Measurements from ENCODE around the gene HLA-G. TPM values are rescaled to one million over a fixed set of nuclear protein-coding genes. Genes with fewer than 3 reads are reported as not detected.

Gene HLA-G
- total RNA-seq, 1 experiment from 2014 or later, result not detected

DNA sequence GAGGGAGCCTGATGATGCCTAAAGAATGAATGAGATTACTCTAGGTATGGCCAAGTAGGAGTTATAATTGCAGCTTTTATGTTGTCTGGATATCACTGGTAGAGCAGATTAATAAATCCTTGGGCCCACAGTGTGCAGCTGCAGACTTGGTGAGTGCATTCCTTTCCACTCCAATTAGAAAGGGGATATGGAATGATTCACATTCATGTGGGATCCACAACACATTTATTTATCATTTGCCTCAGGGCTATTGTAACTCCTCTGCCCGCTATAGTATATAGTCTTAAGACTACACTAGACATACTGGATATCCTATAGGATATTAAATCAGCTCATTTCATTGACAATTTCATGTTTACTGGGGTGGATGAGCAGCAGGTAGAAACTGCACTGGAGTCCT, 11.6 kb upstream of the HLA-G start:
- peak; percentile 61 for DNase-seq (ENCODE audit: low read depth)

DNA sequence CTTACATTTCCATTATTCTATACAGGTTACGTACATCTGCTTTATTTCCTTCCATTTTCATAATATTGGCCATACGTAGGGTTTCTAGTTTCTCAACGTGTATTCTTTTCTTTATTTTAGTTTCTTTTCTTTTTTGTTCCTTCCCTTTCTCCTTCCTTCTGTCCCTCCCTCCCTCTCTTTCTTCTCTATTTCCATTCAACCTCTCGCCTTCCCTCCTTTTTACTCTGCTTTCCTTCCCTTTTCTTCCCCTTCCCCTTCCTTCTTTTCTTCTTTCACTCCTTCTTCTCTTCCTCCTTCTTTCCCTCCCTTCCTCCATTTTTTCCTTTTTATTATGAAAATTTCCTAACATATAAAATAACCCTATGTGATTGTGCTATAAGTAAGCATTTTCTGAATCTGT, 8.7 kb upstream of the HLA-G start:
- no peak for DNase-seq (ENCODE audit: low read depth)

DNA sequence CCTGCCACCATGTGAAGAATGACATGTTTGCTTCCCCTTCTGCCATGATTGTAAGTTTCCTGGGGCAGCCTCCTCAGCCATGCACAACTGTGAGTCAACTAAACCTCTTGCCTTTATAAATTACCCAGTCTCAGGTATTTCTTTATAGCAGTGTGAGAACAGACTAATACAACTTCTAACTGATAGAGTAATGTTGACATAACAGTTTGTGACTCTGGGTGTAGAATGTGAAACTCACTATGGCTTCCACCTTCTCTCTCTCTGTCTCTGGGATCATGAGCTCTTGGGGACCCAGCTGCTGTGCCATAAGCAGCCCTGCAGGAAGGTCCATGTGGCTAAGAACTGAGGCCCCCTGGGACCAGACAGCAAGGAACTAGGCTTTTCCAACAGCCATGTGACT, 3.5 kb upstream of the HLA-G start:
- no peak for DNase-seq (ENCODE audit: low read depth)

DNA sequence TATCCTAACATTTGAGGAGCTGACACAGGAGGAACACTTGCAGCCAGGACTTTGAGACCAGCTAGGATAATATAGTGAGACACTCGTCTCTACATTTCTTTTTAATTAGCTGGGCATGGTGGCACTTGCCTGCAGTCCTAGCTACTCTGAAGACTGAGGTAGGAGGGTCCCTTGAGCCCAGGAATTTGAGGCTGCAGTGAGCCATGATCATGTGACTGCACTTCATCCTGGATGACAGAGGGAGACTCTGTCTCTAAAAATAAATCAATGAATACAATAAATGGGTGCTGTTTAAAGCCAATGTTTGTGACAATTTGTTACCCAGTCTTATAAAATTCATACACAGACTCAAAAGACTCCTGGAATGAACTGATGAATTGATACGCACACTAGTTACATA, 1.8 kb upstream of the HLA-G start:
- DNase-seq (ENCODE audit: low read depth), result no peak

DNA sequence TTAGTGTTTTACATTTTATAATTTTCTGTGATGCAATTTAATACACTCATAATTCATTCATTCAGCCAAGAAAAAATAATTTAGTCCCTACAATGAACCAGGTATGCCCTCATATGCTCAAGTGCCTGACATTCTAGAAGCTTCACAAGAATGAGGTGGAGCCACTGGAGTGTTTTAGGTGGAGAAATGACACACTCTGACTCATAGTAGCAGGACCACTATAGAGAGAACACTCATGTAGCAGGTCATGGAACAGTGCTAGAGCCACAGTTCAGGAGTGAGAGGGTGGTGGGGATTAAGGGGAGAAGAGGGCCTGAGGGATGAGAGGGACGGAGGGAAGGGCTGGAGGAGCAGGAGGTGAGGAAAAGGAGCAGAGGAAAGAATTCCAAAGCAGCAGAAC, 1.4 kb upstream of the HLA-G start:
- peak; percentile 51 for DNase-seq (ENCODE audit: low read depth)

DNA sequence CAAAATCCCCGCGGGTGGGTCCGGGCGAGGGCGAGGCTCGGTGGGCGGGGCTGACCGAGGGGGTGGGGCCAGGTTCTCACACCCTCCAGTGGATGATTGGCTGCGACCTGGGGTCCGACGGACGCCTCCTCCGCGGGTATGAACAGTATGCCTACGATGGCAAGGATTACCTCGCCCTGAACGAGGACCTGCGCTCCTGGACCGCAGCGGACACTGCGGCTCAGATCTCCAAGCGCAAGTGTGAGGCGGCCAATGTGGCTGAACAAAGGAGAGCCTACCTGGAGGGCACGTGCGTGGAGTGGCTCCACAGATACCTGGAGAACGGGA, 809 bp downstream of the HLA-G start:
- DNase-seq (ENCODE audit: low read depth), result no peak

DNA sequence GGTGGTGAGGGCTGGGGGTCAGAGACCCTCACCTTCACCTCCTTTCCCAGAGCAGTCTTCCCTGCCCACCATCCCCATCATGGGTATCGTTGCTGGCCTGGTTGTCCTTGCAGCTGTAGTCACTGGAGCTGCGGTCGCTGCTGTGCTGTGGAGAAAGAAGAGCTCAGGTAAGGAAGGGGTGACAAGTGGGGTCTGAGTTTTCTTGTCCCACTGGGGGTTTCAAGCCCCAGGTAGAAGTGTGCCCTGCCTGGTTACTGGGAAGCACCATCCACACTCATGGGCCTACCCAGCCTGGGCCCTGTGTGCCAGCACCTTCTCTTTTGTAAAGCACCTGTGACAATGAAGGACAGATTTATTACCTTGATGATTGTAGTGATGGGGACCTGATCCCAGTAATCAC, 2.1 kb downstream of the HLA-G start:
- DNase-seq (ENCODE audit: low read depth), result no peak

DNA sequence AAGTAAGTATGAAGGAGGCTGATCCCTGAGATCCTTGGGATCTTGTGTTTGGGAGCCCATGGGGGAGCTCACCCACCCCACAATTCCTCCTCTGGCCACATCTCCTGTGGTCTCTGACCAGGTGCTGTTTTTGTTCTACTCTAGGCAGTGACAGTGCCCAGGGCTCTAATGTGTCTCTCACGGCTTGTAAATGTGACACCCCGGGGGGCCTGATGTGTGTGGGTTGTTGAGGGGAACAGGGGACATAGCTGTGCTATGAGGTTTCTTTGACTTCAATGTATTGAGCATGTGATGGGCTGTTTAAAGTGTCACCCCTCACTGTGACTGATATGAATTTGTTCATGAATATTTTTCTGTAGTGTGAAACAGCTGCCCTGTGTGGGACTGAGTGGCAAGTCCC, 2.8 kb downstream of the HLA-G start:
- DNase-seq (ENCODE audit: low read depth), result no peak

DNA sequence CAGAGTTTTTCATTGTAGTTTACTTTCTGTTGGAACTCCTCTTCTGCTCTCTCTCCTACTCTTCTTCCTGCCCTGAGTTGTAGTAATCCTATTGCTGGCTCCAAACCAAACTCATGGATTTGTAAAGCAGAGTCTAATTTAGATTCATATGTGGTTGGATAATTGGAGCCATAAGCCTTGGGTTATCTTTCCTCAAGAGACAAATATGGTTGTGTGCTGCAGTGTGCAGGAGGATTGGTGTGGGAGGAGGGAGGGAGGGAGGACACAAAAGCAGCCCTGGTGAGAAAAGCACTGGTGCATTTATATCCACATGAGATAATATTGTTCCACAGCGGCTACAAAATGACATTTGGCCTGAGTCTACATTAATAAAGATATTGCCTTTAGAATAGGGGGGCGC, 4.2 kb downstream of the HLA-G start:
- DNase-seq (ENCODE audit: low read depth), result no peak

DNA sequence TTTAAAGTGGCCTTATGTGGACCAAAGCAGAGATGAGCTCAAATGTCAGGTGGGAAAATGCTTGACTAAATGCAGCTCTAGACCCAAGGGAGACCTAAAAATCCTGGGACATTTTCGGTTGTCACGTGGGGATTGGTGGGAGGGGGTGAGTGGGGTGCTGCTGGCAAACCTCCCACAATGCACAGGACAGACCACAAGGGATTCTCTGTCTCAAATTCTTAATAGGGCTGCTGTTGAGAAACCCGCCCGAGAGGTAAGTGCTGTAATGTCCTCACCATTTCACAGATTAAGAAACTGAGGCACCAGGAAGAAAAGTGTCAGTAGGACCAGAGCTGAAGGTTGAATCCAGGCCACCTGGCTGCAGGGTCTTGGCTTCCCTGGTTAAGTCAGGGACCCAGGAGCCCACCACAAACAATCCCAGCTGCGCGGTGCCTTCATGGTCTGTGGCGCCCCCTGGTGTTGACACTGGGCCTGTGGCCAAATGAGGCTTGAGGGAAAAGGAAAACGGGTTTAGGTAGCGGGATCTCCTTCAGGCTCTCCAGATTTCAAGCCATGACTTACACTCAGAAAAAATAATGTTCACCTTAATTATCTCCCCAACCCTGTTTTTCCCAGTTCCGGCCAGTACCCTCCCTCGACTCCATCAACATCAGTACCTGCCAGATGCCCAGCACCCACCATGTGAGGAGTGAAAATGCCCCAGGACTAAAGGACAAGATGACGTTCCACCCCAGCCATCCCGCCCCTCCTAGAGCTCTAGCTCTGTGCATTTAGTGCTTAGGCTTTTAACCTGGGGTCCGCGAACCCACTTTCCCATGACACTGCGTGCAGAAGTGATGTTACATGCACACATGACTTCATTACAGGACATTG, 7.2 kb downstream of the HLA-G start:
- DNase-seq (ENCODE audit: low read depth), result peak; percentile 35

DNA sequence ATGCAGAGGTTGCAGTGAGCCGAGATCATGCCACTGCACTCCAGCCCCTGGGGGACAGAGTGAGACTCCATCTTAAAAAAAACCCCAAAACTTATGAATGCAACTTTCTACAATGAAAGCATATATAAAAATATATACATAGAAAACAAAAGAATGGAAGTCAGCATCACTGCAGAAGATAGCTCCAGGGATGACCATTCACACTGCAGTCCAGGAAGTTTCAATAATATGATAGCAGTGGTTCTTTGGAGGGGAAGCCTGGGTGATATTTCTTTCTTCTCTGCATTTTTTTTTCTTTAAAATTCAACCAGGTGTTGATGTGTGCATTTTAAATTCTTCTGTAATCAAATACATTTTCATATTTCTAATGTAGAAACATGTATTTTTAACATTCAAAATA, 12.3 kb downstream of the HLA-G start:
- DNase-seq (ENCODE audit: low read depth), result no peak

DNA sequence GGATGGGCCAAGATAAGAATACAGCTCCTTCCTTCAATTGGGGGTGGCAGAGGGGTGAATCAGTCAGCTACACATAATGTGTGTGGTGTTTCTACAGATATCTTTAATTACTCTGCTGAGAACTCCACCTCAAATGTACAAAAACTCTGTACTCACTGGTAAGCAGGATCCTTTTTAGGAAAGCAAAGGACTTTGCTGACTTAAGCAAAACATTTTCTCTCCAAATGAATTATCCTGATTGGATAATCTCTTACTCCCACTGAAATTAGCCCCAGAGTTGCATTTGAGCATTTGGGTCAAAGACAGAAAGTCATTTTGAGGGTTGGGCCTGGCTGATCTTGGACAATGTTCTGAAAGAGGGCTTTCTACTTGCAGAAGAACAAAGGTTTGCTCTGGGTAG, 13.4 kb downstream of the HLA-G start:
- no peak for DNase-seq (ENCODE audit: low read depth)

DNA sequence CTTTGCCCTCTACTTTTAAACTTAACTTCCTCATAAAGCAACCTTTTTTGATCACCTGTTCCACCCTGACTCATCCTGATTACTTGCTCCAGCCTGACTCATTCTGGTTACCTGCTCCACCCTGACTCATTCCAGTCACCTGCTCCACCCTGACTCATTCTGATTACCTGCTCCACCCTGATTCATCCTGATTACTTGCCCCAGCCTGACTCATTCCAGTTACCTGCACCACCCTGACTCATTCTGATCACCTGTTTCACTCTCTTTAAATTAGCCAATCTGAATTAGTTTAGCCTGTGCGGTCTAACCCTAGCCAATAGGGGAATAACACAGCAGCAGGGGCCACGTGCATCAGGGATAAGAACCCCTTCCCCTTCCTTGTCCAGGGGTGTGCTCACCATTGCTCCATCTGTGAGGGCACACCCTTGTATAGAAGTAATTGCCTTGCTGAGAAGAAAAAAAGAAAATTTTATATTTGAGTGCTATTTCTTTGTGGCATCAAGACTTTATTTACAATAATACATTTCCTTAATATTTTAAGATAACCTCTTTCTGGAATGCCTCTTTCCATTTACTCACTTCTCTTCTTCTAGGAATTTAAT, 17.9 kb downstream of the HLA-G start:
- DNase-seq (ENCODE audit: low read depth), result peak; percentile 42

DNA sequence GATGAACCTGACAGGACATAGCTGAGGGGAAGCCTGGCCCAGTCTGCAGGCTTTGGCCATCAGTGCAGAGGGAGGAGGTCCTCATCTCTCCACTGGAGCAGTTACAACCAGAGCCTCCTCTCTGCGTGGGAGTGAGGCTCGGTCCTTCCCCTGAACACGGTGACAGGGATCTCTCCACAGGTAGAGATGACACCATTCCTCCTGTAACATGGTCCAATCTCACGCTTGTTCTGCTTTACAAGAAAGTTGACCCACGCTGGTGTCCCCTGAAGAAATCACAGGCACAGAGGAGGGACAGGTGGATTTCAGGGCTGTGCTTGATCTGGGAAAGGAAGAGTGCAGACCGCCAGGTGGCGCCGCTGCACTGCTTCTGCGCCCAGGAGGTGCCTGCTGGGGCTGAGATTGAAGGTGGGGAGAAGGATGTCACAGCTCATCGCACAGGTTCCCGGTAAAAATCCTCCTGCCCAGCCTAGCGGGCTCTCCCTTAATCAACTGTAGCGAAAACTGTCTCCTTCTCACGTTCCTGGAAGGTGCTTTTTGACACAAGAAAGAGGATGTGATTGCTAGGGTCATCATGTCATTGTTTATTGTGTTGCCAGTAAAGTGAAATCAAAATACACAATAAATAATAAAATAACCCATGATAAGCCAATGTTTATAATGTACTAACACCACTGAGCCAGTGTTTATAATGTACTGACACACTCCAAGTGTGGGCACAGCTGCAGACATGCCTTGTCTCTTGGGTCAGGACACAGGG, 20.4 kb downstream of the HLA-G start:
- DNase-seq (ENCODE audit: low read depth), result peak; percentile 69

DNA sequence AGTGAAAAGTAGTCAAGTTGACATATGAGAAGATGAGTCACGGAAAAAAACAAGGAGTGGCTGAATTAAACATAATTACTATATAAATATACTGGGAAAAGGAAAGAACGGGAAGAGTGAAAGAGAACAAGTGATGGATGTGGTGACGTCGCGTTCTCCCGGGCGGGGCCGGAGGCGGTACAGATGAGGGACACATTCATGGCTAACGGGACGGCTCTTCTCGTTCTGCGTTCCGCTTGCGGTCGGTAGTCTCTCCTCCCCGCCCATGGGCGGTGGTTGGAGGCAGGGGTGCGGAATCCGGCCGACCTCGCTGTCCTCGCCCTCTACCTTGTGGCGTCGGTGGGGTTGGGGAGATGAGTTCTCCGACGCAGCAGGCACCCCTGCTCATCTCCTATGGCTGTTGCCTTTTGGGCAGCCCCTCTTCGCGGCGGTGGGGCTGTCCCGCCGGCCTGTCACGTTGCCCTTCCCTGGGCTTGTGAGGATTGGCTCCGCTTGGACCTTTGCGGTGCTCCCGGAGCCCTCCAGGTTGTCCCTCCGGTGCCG, 22.5 kb downstream of the HLA-G start:
- DNase-seq (ENCODE audit: low read depth), result no peak

DNA sequence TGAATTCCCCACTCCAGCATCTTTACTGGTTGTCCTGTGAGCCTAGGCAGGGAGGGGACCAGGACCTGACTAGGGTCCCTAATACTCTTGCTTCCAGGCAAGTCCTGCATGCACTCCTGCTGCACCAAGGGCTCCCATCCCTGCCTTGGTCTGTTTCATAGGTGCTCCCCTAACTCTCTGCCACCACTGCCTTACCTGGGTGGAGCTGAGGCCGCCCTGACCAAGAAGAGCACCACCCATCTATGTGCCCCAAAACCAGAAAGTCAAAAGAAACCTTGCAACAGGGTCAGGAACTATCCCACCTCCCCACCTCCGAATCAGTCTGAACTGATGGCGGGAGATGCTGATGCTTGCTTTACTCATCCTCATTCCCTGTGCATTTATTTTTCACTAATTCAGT, 23.6 kb downstream of the HLA-G start:
- no peak for DNase-seq (ENCODE audit: low read depth)

DNA sequence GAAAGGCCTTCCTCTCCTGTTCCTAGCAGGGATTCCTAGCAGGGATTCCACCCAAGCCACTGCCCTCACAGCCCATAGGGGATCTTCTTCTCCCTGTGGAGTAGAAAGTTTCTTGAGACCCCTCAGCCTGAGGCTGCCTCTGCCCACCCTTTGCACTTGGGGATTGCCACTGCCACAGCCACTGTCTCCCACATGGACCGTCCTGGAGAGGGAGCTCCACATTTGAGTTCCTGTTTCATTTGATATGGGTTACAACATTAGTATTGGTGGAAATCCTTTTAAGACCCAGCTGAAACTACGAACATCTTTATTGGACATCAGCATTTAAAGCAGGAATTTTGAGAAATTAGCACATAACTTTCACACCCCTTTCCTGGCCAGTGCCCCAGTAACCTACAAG, 25.6 kb downstream of the HLA-G start:
- no peak for DNase-seq (ENCODE audit: low read depth)

DNA sequence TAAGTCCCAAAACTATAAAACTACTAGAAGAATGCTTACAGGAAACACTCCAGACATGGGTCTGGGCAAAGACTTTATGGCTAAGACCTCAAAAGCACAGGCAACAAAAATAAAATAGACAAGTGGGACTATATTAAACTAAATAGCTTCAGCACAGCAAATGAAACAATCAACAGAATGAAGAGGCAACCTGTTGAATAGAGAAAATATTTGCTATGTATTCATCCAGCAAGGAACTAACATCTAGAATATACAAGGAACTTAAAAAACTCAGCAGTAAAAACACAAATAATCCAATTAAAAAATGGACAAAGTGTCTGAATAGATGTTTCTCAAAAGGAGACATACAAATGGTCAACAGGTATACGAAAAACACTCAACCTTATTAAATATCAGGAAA, 30.4 kb downstream of the HLA-G start:
- no peak for DNase-seq (ENCODE audit: low read depth)

DNA sequence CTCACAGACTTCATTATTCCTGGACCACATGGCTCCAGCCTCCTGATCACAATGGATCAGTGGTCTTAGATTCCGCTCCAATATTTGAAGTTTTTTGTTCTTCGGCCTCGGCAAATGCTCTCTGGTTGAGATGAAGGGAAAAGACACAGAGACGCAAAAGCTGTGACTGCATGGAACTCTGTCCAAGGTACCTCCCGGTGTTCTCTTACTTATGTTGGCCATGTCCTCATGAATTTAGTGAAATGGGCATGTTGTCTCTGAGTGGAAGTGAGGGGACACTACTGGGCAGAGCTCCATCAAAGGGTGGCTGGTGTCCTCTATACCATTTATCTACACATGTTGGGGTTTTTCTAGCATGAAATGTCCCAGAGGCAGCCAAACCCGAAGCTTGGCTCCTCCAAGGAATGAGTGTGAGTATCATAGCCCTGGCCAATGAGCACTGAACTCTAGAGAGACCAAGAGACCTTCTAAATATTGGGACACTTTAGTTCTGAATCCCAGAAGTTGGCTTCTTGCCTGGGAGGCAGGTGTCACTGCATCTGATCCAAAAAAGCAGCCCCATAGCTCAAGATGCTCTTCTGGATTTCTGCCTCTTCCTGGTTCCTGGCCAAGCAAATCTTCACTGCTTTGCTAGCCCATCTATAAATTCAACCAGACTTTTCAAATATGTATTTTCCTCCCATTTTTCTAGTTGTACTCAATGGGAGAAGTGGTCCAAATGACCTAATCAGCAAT, 34.1 kb downstream of the HLA-G start:
- DNase-seq (ENCODE audit: low read depth), result no peak

DNA sequence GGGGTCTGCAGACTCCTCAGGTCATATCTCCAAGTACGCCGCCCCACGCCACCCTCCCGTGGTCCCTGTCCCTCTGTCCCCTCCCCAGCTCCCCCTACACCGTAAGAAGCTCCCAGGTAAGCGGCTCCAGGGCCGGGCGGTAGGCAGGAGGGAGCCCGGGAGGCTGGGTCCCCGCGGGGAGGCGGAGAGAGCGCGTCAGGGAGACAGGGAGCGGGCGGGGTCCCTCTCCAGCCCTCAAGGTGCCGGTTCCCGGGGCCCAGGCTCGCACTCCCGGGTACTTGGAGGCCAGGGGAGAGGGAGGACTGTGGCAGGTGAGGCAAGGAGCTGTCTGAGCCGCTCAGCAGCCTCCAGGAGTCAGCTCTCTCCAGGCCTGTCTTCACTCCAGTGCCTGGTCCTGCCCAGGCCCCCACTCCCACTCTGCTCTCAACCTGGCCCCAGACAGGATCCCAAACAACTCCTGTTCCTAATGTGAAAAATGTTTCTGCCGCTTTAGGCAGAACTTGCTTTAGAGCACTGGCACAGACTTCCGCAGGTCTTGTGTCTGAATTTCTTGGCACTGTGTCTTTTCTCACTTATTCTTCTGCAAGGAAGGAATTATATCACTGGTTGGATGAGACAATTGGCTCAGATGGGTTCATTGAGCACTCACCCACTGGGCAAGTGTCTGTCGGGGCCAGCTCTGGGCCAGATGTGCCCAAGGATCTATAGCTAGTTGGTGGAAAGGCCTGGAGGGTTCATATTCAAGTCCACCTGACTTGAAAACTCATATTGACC, 36.6 kb downstream of the HLA-G start:
- no peak for DNase-seq (ENCODE audit: low read depth)

DNA sequence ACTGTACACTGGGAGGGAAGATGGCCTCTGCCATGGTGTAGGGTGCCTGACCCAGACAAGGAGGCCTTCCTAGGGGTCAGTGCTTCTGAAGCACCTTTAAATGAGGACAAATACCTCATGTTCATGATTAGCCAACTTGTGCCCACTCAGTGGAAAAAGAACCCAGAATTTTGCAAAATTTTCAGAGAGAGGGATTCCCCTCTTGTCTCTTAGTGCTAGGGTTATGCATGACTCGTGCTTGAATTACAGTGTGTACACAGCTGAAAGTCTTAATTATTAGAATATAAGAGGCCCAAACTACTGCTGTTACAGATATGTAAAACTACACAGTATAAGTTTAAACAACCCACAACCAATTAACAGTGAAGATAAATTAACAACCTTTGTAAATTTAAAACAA, 38.0 kb downstream of the HLA-G start:
- no peak for DNase-seq (ENCODE audit: low read depth)

Data from M059J (cell line).